Measurements from ENCODE around the gene TSPAN5.

Gene TSPAN5

DNA sequence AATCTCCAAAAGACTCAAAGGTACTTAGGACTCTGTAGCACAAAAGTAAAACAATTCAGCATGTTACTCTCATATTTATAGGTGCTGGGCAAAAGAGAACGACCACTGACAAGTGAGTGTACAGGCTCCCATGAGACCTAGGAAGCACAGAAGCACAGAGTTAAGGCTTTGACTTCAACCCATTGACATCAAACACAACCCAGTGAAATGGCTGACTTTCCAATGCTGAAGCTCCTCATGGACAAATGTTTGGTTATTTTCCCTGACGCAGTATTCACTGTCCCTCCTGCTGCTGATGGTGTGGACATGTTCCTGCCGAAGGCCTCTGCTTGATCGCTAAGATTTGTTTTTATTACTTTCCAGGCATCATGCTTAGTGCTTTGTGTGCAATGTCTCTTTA lies 148.7 kb downstream of the TSPAN5 start:
- TF ChIP-seq, protein P1, sequence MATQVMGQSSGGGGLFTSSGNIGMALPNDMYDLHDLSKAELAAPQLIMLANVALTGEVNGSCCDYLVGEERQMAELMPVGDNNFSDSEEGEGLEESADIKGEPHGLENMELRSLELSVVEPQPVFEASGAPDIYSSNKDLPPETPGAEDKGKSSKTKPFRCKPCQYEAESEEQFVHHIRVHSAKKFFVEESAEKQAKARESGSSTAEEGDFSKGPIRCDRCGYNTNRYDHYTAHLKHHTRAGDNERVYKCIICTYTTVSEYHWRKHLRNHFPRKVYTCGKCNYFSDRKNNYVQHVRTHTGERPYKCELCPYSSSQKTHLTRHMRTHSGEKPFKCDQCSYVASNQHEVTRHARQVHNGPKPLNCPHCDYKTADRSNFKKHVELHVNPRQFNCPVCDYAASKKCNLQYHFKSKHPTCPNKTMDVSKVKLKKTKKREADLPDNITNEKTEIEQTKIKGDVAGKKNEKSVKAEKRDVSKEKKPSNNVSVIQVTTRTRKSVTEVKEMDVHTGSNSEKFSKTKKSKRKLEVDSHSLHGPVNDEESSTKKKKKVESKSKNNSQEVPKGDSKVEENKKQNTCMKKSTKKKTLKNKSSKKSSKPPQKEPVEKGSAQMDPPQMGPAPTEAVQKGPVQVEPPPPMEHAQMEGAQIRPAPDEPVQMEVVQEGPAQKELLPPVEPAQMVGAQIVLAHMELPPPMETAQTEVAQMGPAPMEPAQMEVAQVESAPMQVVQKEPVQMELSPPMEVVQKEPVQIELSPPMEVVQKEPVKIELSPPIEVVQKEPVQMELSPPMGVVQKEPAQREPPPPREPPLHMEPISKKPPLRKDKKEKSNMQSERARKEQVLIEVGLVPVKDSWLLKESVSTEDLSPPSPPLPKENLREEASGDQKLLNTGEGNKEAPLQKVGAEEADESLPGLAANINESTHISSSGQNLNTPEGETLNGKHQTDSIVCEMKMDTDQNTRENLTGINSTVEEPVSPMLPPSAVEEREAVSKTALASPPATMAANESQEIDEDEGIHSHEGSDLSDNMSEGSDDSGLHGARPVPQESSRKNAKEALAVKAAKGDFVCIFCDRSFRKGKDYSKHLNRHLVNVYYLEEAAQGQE (IDR thresholded peaks at IDR 0.05; ENCODE audit: insufficient replicate concordance, low read depth) = no peak
- TF ChIP-seq POLR2AphosphoS5 (IDR thresholded peaks at IDR 0.05; ENCODE audit: low read depth) (no peak), SPI1 (IDR thresholded peaks at IDR 0.05; ENCODE audit: borderline replicate concordance, low read depth) (no peak), GABPA (IDR thresholded peaks at IDR 0.05; ENCODE audit: low read depth) (no peak)
- no peak overlapping the region for H3K27ac ChIP-seq (replicated peaks)
- no peak overlapping the region for H3K4me3 ChIP-seq (replicated peaks; ENCODE audit: insufficient read depth, low read length)
- no peak for DNase-seq (ENCODE audit: low read depth in 1 of 2, low spot score in 1 of 2)
- no peaks in the 10 kb centered on the region for H3K27me3 ChIP-seq (ENCODE audit: insufficient read depth, poor library complexity, severe bottlenecking)

DNA sequence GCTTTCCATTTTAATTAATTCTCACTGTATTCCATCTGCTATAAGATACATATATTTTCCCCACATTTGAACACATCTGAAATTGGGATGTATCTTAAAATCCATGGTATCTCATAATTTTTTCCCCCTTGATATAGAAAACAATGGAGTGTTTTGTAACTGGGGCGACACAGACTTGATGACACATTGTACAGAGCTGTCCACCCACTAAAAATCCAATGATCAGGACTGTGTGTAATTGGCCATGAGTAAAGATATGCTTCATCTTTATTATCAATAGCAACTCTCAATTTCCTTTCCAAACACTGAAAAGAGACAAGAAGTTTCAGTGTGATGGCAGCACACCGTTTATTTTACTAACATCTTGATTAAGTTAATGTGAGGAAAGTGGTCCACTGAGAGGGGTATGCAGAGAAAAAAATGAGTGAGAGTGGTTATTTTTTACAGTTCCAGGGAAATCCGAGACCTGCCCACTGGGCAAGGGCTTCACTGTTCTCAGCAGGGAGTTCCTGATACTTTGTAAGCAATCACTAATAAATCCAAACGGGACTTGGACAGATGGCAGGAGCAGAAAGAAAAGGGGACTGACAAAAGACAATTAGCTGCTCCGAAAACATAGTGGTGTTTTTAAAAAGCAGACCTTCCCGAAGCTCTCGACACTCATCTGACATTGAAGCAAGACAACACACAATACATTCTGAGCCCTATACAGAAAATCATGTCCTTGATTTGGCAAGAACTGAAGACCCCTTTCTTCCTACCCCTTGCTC lies 149.4 kb downstream of the TSPAN5 start:
- TF ChIP-seq SPI1 (IDR thresholded peaks at IDR 0.05; ENCODE audit: borderline replicate concordance, low read depth) (no peak), GABPA (IDR thresholded peaks at IDR 0.05; ENCODE audit: low read depth) (no peak), POLR2AphosphoS5 (IDR thresholded peaks at IDR 0.05; ENCODE audit: low read depth) (no peak)
- TF ChIP-seq, protein P2, sequence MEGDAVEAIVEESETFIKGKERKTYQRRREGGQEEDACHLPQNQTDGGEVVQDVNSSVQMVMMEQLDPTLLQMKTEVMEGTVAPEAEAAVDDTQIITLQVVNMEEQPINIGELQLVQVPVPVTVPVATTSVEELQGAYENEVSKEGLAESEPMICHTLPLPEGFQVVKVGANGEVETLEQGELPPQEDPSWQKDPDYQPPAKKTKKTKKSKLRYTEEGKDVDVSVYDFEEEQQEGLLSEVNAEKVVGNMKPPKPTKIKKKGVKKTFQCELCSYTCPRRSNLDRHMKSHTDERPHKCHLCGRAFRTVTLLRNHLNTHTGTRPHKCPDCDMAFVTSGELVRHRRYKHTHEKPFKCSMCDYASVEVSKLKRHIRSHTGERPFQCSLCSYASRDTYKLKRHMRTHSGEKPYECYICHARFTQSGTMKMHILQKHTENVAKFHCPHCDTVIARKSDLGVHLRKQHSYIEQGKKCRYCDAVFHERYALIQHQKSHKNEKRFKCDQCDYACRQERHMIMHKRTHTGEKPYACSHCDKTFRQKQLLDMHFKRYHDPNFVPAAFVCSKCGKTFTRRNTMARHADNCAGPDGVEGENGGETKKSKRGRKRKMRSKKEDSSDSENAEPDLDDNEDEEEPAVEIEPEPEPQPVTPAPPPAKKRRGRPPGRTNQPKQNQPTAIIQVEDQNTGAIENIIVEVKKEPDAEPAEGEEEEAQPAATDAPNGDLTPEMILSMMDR (IDR thresholded peaks at IDR 0.05; ENCODE audit: insufficient read depth, low read length) = no peak
- TF ChIP-seq, protein P1 (IDR thresholded peaks at IDR 0.05; ENCODE audit: insufficient replicate concordance, low read depth) = no peak
- DNase-seq (ENCODE audit: low read depth in 1 of 2, low spot score in 1 of 2) = no peak
- Histone ChIP-seq H3K27ac (replicated peaks) (no peak overlapping the region), H3K27me3 (ENCODE audit: insufficient read depth, poor library complexity, severe bottlenecking) (no peaks in the 10 kb centered on the region), H3K4me3 (replicated peaks; ENCODE audit: insufficient read depth, low read length) (no peak overlapping the region)

DNA sequence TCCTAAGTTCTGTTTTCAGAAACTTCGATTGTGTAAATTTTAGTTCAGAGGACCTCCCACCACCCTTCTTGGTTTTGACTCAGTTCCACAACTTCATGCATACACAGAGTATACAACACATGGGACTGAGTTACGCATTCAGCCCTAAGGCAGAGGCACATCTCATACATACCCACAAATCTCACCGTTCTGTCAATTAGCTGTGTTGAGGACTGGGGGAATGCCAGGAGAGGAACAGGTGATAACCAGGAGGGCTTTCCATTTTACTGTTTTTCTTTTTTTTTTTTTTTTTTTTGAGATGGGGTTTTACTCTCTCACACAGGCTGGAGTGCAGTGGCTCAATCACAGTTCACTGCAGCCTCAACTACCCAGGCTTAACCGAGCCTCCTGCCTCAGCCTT lies 150.2 kb downstream of the TSPAN5 start:
- H3K4me3 ChIP-seq (replicated peaks; ENCODE audit: insufficient read depth, low read length) = no peak overlapping the region
- no peak overlapping the region for H3K27ac ChIP-seq (replicated peaks)
- H3K27me3 ChIP-seq (ENCODE audit: insufficient read depth, poor library complexity, severe bottlenecking) = no peaks in the 10 kb centered on the region
- TF ChIP-seq, protein P1 (IDR thresholded peaks at IDR 0.05; ENCODE audit: insufficient replicate concordance, low read depth) = no peak
- DNase-seq (ENCODE audit: low read depth in 1 of 2, low spot score in 1 of 2) = no peak

DNA sequence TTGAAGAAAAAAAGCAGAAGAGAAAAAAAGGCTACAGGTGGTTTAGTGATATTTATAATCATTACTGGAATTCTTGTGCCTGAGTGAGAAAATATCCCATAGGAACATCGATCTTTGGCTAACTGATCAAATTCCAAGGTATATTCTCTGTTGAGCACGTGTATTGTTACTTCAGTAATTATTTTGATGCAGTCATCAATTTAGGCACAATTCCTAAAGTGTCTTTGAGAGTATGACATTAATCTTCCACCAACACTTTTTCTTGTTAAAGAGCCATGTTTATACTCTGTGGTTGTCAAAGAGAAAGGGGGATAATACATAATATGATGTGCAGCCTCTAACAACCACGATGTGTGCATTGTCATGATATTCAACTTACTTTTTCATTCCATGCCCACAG lies 151.1 kb downstream of the TSPAN5 start:
- H3K4me3 ChIP-seq (replicated peaks; ENCODE audit: insufficient read depth, low read length) = no peak overlapping the region
- no peak for DNase-seq (ENCODE audit: low read depth in 1 of 2, low spot score in 1 of 2)
- no peak overlapping the region for H3K27ac ChIP-seq (replicated peaks)
- no peaks in the 10 kb centered on the region for H3K27me3 ChIP-seq (ENCODE audit: insufficient read depth, poor library complexity, severe bottlenecking)
- no peak for TF ChIP-seq GABPA (IDR thresholded peaks at IDR 0.05; ENCODE audit: low read depth)
- no peak for TF ChIP-seq SPI1 (IDR thresholded peaks at IDR 0.05; ENCODE audit: borderline replicate concordance, low read depth)
- TF ChIP-seq, protein P1 (IDR thresholded peaks at IDR 0.05; ENCODE audit: insufficient replicate concordance, low read depth) = no peak
- TF ChIP-seq POLR2AphosphoS5 (IDR thresholded peaks at IDR 0.05; ENCODE audit: low read depth) = no peak
- TF ChIP-seq, protein P2 (IDR thresholded peaks at IDR 0.05; ENCODE audit: insufficient read depth, low read length) = no peak

All from HL-60 (cell line).